A673 (cell line): ENCODE measurements around the gene PTGER1.

Source experiments
- CTCF ChIP-seq: fragments of 300-800, 200-600 bp; sonication (generic); conservative IDR thresholded peaks from 2 replicates; pipeline ENCODE4 v1.5.1; 2017; ENCODE audit warnings: low read depth, mild to moderate bottlenecking, antibody characterized with exemption, low read length, moderate library complexity, mixed read lengths
- EZH2 ChIP-seq: fragments of 200-600 bp; sonication (generic); IDR thresholded peaks from 2 replicates; pipeline ENCODE4 v1.6.1; 2017; ENCODE audit warnings: borderline replicate concordance, low read depth, mild to moderate bottlenecking, mixed read lengths, antibody characterized with exemption, low read length; ENCODE audit not compliant: poor library complexity, severe bottlenecking

DNA sequence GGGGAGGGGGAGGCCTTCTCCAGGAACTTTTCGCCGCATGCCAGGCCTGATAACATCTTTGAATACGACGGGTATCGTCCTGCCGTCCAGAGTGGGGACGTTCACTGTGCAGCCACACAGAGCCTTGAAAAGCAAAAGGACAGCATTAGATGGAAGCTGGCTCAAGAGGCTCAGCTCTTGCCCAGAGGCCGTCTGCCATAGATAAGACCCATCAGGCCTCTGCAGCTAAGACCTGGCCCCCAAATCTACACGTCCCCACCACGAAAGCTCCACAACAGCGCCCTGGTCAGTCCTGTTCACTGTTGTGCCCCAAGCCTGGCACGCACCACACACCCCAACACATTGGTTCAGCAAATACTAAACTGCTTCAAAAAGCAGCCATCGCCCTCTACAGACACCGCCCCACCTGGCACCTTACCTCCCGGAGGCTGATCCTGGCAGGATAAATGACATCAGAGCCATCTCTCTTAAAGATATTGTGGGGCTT lies 40.9 kb upstream of the PTGER1 start:
- no peak for TF ChIP-seq CTCF
- TF ChIP-seq EZH2, result no peak
